ENCODE data around the gene ZNF384.

The ZNF384 gene

GRCh38 chr12:6653342-6653741 lies 35.8 kb downstream of the ZNF384 start:
- no peak for DNase-seq

GRCh38 chr12:6652391-6652790 lies 36.8 kb downstream of the ZNF384 start:
- DNase-seq: no peak

- no peak for DNase-seq
These were observed 38.3 kb downstream of the ZNF384 start for GRCh38 chr12:6650832-6651231.

- DNase-seq: no peak
These were observed 42.0 kb downstream of the ZNF384 start, which contains the start of gene ACRBP for GRCh38 chr12:6647083-6647604. Gene ACRBP (minus strand): TSS chr12:6647432. CDS start chr12:6647366, 66 bp downstream.

GRCh38 chr12:6646276-6647082 lies 42.7 kb downstream of the ZNF384 start:
- DNase-seq: no peak

- DNase-seq: no peak
These were observed 44.3 kb downstream of the ZNF384 start for GRCh38 chr12:6644903-6645302.

GRCh38 chr12:6644257-6644596 lies 44.9 kb downstream of the ZNF384 start:
- no peak for DNase-seq

GRCh38 chr12:6643569-6644256 lies 45.5 kb downstream of the ZNF384 start:
- no peak for DNase-seq

- DNase-seq: no peak
These were observed 48.0 kb downstream of the ZNF384 start for GRCh38 chr12:6641131-6641530.

- DNase-seq: no peak
These were observed 48.7 kb downstream of the ZNF384 start for GRCh38 chr12:6640497-6640896.

GRCh38 chr12:6639151-6639801 lies 49.9 kb downstream of the ZNF384 start:
- no peak for DNase-seq

GRCh38 chr12:6638305-6638704 lies 50.9 kb downstream of the ZNF384 start:
- no peak for DNase-seq

- peak; percentile 37 for DNase-seq
These were observed 53.2 kb downstream of the ZNF384 start, which contains the start of gene LPAR5 for GRCh38 chr12:6635856-6636531. Gene LPAR5 (minus strand): TSS chr12:6635959. CDS start chr12:6621248, 14,711 bp downstream.

- DNase-seq: peak; percentile 56
These were observed 53.8 kb downstream of the ZNF384 start for GRCh38 chr12:6635375-6635855.

GRCh38 chr12:6632026-6632983 lies 56.9 kb downstream of the ZNF384 start:
- DNase-seq: peak; percentile 69

GRCh38 chr12:6631549-6631961 lies 57.6 kb downstream of the ZNF384 start:
- DNase-seq: peak; percentile 38

- no peak for DNase-seq
These were observed 58.4 kb downstream of the ZNF384 start for GRCh38 chr12:6630736-6631135.

GRCh38 chr12:6627616-6628015 lies 61.6 kb downstream of the ZNF384 start:
- peak; percentile 66 for DNase-seq

GRCh38 chr12:6626654-6627283 lies 62.4 kb downstream of the ZNF384 start:
- no peak for DNase-seq

- DNase-seq: no peak
These were observed 68.3 kb downstream of the ZNF384 start for GRCh38 chr12:6620885-6621274.
